Measurements from ENCODE around the gene KCNK10. TPM values are rescaled to one million over a fixed set of nuclear protein-coding genes. Genes with fewer than 3 reads are reported as not detected.

The KCNK10 gene
- total RNA-seq, 4 donors from 2014 or later = 0.17 TPM; not detected in 3

GRCh38 chr14:88232771-88233170 lies 90.3 kb downstream of the KCNK10 start:
- Histone ChIP-seq H3K4me1 (no peaks in the 10 kb centered on the region), H3K9me3 (no peaks in the 10 kb centered on the region), H3K27me3 (no peaks in the 10 kb centered on the region), H3K27ac (replicated peaks in 1 of 4) (no peak overlapping the region), H3K36me3 (no peaks in the 10 kb centered on the region), H3K4me3 (no peak overlapping the region)
- no peak for TF ChIP-seq POLR2A (IDR thresholded peaks at IDR 0.05; ENCODE audit: low read depth)
- no peak for TF ChIP-seq EP300 (IDR thresholded peaks at IDR 0.05)
- TF ChIP-seq POLR2AphosphoS5 (IDR thresholded peaks at IDR 0.05) = no peak
- TF ChIP-seq CTCF (IDR thresholded peaks at IDR 0.05) = no peak
- DNase-seq (ENCODE audit: extremely low spot score) = no peak
- intact Hi-C loops (cut with DNase I) = no loop called here
- 89% methylated on average over 3 of the region's 3 CpGs for WGBS

GRCh38 chr14:88231603-88232002 lies 91.5 kb downstream of the KCNK10 start:
- Histone ChIP-seq H3K4me3 (no peak overlapping the region), H3K9me3 (no peaks in the 10 kb centered on the region), H3K4me1 (no peaks in the 10 kb centered on the region), H3K27me3 (no peaks in the 10 kb centered on the region), H3K27ac (replicated peaks in 1 of 4) (no peak overlapping the region), H3K36me3 (no peaks in the 10 kb centered on the region)
- TF ChIP-seq EP300 (IDR thresholded peaks at IDR 0.05) = no peak
- TF ChIP-seq POLR2A (IDR thresholded peaks at IDR 0.05; ENCODE audit: low read depth) = no peak
- TF ChIP-seq CTCF (IDR thresholded peaks at IDR 0.05) = no peak
- TF ChIP-seq POLR2AphosphoS5 (IDR thresholded peaks at IDR 0.05) = no peak
- intact Hi-C loops (cut with DNase I) = no loop called here
- 55% methylated on average over 5 of the region's 5 CpGs for WGBS
- no peak for DNase-seq (ENCODE audit: extremely low spot score)

GRCh38 chr14:88229428-88229827 lies 93.6 kb downstream of the KCNK10 start:
- H3K27me3 ChIP-seq = no peaks in the 10 kb centered on the region
- TF ChIP-seq POLR2A (IDR thresholded peaks at IDR 0.05; ENCODE audit: low read depth) = no peak
- no peak for TF ChIP-seq CTCF (IDR thresholded peaks at IDR 0.05)
- no peak for TF ChIP-seq POLR2AphosphoS5 (IDR thresholded peaks at IDR 0.05)
- TF ChIP-seq EP300 (IDR thresholded peaks at IDR 0.05) = no peak
- H3K9me3 ChIP-seq = no peaks in the 10 kb centered on the region
- no peak for DNase-seq (ENCODE audit: extremely low spot score)
- H3K4me3 ChIP-seq = no peak overlapping the region
- no peaks in the 10 kb centered on the region for H3K36me3 ChIP-seq
- intact Hi-C loops (cut with DNase I) = no loop called here
- no peak overlapping the region for H3K27ac ChIP-seq (replicated peaks in 1 of 4)
- 100% methylated on average over 1 of the region's 1 CpG for WGBS
- no peaks in the 10 kb centered on the region for H3K4me1 ChIP-seq

GRCh38 chr14:88228522-88229236 lies 94.4 kb downstream of the KCNK10 start:
- Histone ChIP-seq H3K27me3 (no peaks in the 10 kb centered on the region), H3K4me3 (no peak overlapping the region), H3K36me3 (no peaks in the 10 kb centered on the region), H3K4me1 (no peaks in the 10 kb centered on the region), H3K27ac (replicated peaks in 1 of 4) (no peak overlapping the region), H3K9me3 (no peaks in the 10 kb centered on the region)
- no peak for DNase-seq (ENCODE audit: extremely low spot score)
- intact Hi-C loops (cut with DNase I) = no loop called here
- TF ChIP-seq EP300 (IDR thresholded peaks at IDR 0.05) = no peak
- TF ChIP-seq CTCF (IDR thresholded peaks at IDR 0.05) = no peak
- TF ChIP-seq POLR2A (IDR thresholded peaks at IDR 0.05; ENCODE audit: low read depth) = no peak
- TF ChIP-seq POLR2AphosphoS5 (IDR thresholded peaks at IDR 0.05) = no peak
- WGBS = 72% methylated on average over 3 of the region's 3 CpGs

- H3K27me3 ChIP-seq = no peaks in the 10 kb centered on the region
- 84% methylated on average over 4 of the region's 4 CpGs for WGBS
- H3K9me3 ChIP-seq = no peaks in the 10 kb centered on the region
- TF ChIP-seq EP300 (IDR thresholded peaks at IDR 0.05) = no peak
- no peak for TF ChIP-seq POLR2AphosphoS5 (IDR thresholded peaks at IDR 0.05)
- no peak for TF ChIP-seq CTCF (IDR thresholded peaks at IDR 0.05)
- no peak for TF ChIP-seq POLR2A (IDR thresholded peaks at IDR 0.05; ENCODE audit: low read depth)
- no peak for DNase-seq (ENCODE audit: extremely low spot score)
- no peak overlapping the region for H3K4me3 ChIP-seq
- H3K4me1 ChIP-seq = no peaks in the 10 kb centered on the region
- intact Hi-C loops (cut with DNase I) = no loop called here
- no peaks in the 10 kb centered on the region for H3K36me3 ChIP-seq
- no peak overlapping the region for H3K27ac ChIP-seq (replicated peaks in 1 of 4)
These were observed 95.4 kb downstream of the KCNK10 start for GRCh38 chr14:88227693-88228092.
